ENCODE data around the gene BMF. TPM values are rescaled to one million over a fixed set of nuclear protein-coding genes. Genes with fewer than 3 reads are reported as not detected.

BMF gene
- total and polyA plus RNA-seq, 4 donors: 0.63 to 10.2 (median 4.0) TPM

DNA sequence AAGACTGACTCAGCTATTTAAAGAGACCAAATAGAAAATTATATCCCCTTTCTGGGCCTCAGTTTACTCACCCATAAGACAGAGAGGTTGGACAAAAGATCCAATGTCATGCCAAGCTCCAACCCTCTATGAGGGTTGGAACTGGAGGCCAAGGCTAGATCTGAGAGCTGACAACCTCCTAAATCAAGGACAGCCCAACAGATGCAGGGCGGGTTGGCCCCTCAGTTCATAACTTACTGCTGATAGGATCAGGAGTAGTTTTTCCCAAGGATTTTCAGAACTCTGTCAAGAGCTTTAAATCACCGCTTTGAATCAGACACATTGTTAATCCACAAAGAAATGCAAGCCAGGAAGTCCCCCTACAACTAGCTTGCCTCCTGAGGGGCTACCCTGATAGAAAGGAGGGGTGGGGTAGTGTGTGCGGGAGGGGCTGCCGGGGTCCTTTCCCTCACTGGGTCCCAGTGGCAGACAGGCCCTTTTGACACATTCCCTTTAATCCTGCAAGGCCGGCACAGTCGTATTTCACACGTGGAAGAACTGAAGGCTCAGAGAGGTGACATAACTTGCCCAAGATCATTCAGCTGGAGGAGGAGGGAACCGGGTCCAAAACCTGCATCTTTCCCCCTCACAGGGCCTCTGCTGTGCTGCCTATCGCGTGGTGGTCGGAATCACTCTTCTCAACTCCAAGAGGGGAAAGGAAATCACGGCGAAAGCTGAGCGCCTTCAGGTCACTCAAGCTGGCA is 21.4 kb downstream of the BMF start:
- WGBS: 88% methylated on average over 14 of the region's 14 CpGs

DNA sequence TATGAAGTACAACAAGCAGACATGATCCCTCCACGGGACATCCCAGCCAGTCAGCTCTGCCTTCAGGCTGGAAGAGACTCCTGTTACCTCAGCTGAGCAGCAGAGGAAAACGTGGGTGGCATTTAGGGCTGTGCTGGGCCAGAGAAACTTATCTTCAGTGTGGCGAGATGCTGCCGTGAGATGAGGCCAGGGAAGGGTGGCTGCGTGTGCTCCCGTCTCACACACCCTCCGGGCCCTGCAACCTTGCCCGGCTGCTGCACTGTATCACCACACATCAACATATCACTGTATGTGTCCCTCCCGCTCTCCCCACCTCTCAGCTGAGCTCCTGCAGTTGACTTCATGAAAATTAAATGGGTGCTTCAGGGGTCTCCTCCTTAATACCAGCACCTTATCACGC is 23.4 kb downstream of the BMF start:
- Histone ChIP-seq H3K27me3 (ENCODE audit: control insufficient read depth in 4 of 4, insufficient read depth in 4 of 4, low read length in 3 of 4) (no peaks in the 10 kb centered on the region), H3K27ac (ENCODE audit: low read depth in 1 of 2, low read length in 2 of 2) (no peak overlapping the region), H3K9ac (ENCODE audit: low read depth in 1 of 2, low read length in 2 of 2) (no peak overlapping the region), H3K4me3 (ENCODE audit: low read depth in 1 of 3, low read length in 3 of 3) (no peak overlapping the region), H3K9me3 (ENCODE audit: control insufficient read depth in 4 of 4, low read length in 3 of 4) (no peaks in the 10 kb centered on the region), H3K36me3 (ENCODE audit: control insufficient read depth in 4 of 4, insufficient read depth in 3 of 4, low read depth in 1 of 4, low read length in 3 of 4) (no peaks in the 10 kb centered on the region), H3K4me1 (ENCODE audit: control insufficient read depth in 4 of 4, insufficient read depth in 4 of 4, low read length in 3 of 4) (peaks cover 18 to 57% (median 49%) of the 10 kb centered on the region in 4 donors)
- WGBS: 75% methylated on average over 10 of the region's 10 CpGs
- TF ChIP-seq RAD21 (IDR thresholded peaks at IDR 0.05): no peak
- TF ChIP-seq, protein P1, sequence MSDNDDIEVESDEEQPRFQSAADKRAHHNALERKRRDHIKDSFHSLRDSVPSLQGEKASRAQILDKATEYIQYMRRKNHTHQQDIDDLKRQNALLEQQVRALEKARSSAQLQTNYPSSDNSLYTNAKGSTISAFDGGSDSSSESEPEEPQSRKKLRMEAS (IDR thresholded peaks at IDR 0.05): no peak
- DNase-seq (ENCODE audit: low spot score): no peak

More for the DNA sequence above, 21.4 kb downstream of the BMF start:
- H3K27me3 ChIP-seq (ENCODE audit: control insufficient read depth in 4 of 4, insufficient read depth in 4 of 4, low read length in 3 of 4): no peaks in the 10 kb centered on the region
- H3K36me3 ChIP-seq (ENCODE audit: control insufficient read depth in 4 of 4, insufficient read depth in 3 of 4, low read depth in 1 of 4, low read length in 3 of 4): no peaks in the 10 kb centered on the region
- no peak for DNase-seq (ENCODE audit: low spot score)
- TF ChIP-seq, protein P2, sequence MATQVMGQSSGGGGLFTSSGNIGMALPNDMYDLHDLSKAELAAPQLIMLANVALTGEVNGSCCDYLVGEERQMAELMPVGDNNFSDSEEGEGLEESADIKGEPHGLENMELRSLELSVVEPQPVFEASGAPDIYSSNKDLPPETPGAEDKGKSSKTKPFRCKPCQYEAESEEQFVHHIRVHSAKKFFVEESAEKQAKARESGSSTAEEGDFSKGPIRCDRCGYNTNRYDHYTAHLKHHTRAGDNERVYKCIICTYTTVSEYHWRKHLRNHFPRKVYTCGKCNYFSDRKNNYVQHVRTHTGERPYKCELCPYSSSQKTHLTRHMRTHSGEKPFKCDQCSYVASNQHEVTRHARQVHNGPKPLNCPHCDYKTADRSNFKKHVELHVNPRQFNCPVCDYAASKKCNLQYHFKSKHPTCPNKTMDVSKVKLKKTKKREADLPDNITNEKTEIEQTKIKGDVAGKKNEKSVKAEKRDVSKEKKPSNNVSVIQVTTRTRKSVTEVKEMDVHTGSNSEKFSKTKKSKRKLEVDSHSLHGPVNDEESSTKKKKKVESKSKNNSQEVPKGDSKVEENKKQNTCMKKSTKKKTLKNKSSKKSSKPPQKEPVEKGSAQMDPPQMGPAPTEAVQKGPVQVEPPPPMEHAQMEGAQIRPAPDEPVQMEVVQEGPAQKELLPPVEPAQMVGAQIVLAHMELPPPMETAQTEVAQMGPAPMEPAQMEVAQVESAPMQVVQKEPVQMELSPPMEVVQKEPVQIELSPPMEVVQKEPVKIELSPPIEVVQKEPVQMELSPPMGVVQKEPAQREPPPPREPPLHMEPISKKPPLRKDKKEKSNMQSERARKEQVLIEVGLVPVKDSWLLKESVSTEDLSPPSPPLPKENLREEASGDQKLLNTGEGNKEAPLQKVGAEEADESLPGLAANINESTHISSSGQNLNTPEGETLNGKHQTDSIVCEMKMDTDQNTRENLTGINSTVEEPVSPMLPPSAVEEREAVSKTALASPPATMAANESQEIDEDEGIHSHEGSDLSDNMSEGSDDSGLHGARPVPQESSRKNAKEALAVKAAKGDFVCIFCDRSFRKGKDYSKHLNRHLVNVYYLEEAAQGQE (IDR thresholded peaks at IDR 0.05): no peak
- TF ChIP-seq JUND (IDR thresholded peaks at IDR 0.05): no peak
- TF ChIP-seq, protein P3, sequence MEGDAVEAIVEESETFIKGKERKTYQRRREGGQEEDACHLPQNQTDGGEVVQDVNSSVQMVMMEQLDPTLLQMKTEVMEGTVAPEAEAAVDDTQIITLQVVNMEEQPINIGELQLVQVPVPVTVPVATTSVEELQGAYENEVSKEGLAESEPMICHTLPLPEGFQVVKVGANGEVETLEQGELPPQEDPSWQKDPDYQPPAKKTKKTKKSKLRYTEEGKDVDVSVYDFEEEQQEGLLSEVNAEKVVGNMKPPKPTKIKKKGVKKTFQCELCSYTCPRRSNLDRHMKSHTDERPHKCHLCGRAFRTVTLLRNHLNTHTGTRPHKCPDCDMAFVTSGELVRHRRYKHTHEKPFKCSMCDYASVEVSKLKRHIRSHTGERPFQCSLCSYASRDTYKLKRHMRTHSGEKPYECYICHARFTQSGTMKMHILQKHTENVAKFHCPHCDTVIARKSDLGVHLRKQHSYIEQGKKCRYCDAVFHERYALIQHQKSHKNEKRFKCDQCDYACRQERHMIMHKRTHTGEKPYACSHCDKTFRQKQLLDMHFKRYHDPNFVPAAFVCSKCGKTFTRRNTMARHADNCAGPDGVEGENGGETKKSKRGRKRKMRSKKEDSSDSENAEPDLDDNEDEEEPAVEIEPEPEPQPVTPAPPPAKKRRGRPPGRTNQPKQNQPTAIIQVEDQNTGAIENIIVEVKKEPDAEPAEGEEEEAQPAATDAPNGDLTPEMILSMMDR (IDR thresholded peaks at IDR 0.05; ENCODE audit: low read depth, low read length, missing input control): no peak
- no peak overlapping the region for H3K4me3 ChIP-seq (ENCODE audit: low read depth in 1 of 3, low read length in 3 of 3)
- no peak overlapping the region for H3K9ac ChIP-seq (ENCODE audit: low read depth in 1 of 2, low read length in 2 of 2)
- H3K27ac ChIP-seq (ENCODE audit: low read depth in 1 of 2, low read length in 2 of 2): no peak overlapping the region
- H3K9me3 ChIP-seq (ENCODE audit: control insufficient read depth in 4 of 4, low read length in 3 of 4): no peaks in the 10 kb centered on the region
- peaks cover 18 to 51% (median 43%) of the 10 kb centered on the region in 4 donors for H3K4me1 ChIP-seq (ENCODE audit: control insufficient read depth in 4 of 4, insufficient read depth in 4 of 4, low read length in 3 of 4)

DNA sequence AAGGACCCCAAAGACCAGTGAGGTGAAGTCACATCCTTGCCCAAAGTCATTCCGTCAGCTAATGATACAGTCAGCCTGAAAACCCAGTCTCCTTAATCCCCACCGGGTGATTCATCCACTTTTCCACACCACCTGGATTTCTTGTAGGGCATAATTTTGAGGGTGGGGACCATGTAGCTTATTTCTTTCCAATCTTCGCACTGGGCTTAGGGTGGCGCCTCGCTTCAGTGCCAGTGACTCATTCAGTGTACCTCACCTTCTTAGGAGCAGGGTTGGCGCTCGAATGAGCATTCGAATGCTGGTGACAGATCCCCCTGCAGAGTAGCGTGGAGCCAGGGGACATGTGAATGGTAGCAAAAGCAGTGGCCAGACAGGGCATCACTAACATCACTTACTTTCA is 24.0 kb downstream of the BMF start:
- Histone ChIP-seq H3K4me1 (ENCODE audit: control insufficient read depth in 4 of 4, insufficient read depth in 4 of 4, low read length in 3 of 4) (peaks cover 18 to 52% (median 46%) of the 10 kb centered on the region in 4 donors), H3K4me3 (ENCODE audit: low read depth in 1 of 3, low read length in 3 of 3) (no peak overlapping the region), H3K9ac (ENCODE audit: low read depth in 1 of 2, low read length in 2 of 2) (no peak overlapping the region), H3K27me3 (ENCODE audit: control insufficient read depth in 4 of 4, insufficient read depth in 4 of 4, low read length in 3 of 4) (no peaks in the 10 kb centered on the region), H3K27ac (ENCODE audit: low read depth in 1 of 2, low read length in 2 of 2) (no peak overlapping the region), H3K9me3 (ENCODE audit: control insufficient read depth in 4 of 4, low read length in 3 of 4) (no peaks in the 10 kb centered on the region), H3K36me3 (ENCODE audit: control insufficient read depth in 4 of 4, insufficient read depth in 3 of 4, low read depth in 1 of 4, low read length in 3 of 4) (no peaks in the 10 kb centered on the region)
- no peak for DNase-seq (ENCODE audit: low spot score)
- WGBS: 96% methylated on average over 9 of the region's 9 CpGs
- no peak for TF ChIP-seq RXRA (IDR thresholded peaks at IDR 0.05)
- TF ChIP-seq FOXA2 (IDR thresholded peaks at IDR 0.05): no peak
- TF ChIP-seq EGR1 (IDR thresholded peaks at IDR 0.05; ENCODE audit: low read depth in 2 of 2): no peak
- no peak for TF ChIP-seq GABPA (IDR thresholded peaks at IDR 0.05 in 1 of 2, conservative IDR thresholded peaks at IDR 0.05 in 1 of 2)
- TF ChIP-seq HNF4A (conservative IDR thresholded peaks at IDR 0.05): no peak
- TF ChIP-seq, protein P2 (IDR thresholded peaks at IDR 0.05): no peak
- TF ChIP-seq TAF1 (conservative IDR thresholded peaks at IDR 0.05): no peak
- TF ChIP-seq RAD21 (IDR thresholded peaks at IDR 0.05): no peak
- TF ChIP-seq, protein P4, sequence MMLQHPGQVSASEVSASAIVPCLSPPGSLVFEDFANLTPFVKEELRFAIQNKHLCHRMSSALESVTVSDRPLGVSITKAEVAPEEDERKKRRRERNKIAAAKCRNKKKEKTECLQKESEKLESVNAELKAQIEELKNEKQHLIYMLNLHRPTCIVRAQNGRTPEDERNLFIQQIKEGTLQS (IDR thresholded peaks at IDR 0.05): no peak
- TF ChIP-seq HNF4G (IDR thresholded peaks at IDR 0.05): no peak
- TF ChIP-seq YY1 (IDR thresholded peaks at IDR 0.05): no peak
- TF ChIP-seq JUND (IDR thresholded peaks at IDR 0.05): no peak
- no peak for TF ChIP-seq NR2F2 (IDR thresholded peaks at IDR 0.05)
